SKM-1 treated with dmso at 0.1 percent for 144 hours (cell line): ENCODE measurements around the gene TMBIM4.
A peak's percentile ranks its signal among the peaks of the same experiment; 100 is the strongest.
"Not testable (repeated sequence)": the region's sequence is repeated elsewhere in the genome, so short reads cannot be mapped to it uniquely, and the experiment has no call there.

Experiments
- DNase-seq: peaks from one replicate; lab custom pipeline; 2025; ENCODE audit not compliant: unreplicated experiment; lab: John Stamatoyannopoulos, UW

Gene TMBIM4

GRCh38 chr12:66187036-66187435 lies 17.2 kb upstream of the TMBIM4 start:
- DNase-seq: no peak

DNA sequence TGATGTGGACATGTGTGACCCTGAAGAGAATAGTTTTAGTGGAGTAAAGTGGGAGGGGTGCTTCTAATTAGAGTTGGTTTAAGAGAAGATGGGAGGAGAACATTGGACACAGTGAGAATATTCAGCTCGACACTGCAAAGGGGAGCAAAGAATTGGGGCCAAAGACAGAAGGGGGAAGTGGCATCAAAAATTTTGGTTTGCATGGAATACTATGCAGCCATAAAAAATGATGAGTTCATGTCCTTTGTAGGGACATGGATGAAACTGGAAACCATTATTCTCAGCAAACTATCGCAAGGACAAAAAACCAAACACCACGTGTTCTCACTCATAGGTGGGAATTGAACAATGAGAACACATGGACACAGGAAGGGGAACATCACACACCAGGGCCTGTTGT lies 15.0 kb upstream of the TMBIM4 start:
- DNase-seq: not testable (repeated sequence)

DNA sequence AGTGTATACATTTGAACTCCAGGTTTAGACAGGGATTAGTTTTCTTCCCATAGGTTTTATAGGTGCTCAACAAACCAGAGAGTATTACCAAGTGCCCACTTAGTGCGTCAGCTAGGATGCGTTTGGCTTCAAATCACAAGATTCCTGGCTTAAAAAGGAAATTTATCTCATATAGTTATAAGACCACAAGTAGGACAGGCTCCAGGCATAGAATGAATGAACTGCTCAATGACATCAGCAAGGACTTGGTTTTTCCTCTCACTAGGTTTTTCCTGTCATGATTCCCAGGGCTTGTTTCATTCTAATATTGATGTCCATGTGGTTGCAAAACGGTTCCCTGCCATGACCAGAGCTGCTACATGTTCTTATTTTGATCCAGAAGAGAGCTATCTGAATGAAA lies 13.2 kb upstream of the TMBIM4 start:
- DNase-seq: no peak

DNA sequence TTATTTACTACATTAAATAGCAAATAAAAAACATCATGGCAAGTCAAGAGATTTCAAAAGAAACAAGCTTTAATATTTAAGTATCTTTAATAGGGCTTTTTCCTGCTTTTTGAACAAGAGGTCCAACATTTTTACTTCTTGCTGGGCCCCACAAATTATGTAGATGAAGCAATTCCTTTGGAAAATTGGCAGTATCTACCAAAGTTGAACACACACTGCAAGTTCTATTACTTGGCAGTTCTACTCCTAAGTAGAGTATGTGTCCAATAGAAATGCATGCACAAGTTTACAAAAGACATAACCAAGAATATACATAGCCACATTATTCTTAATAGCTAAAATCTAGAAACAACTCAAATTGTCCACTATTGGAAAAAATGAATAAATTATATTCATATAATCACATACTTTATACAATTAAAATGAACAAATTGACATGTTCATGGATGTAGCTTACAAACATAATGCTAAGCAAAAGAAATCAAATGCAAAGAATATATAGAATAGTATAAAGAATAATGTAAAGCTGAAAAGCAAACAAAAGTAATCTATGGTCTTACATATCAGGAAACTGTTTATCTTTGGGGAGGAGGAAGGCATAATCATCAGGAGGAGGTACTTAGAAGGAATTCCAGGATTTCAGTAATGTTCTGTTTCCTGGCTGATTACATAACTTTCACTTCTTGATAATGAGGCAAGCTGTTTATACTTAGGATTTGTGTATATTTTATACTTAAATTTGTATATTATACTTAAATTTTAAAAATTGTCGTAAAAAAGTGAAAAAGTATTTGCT lies 6.5 kb upstream of the TMBIM4 start:
- no peak for DNase-seq

- DNase-seq: not testable (repeated sequence)
Measured at GRCh38 chr12:66174391-66175325, 4.9 kb upstream of the TMBIM4 start.

GRCh38 chr12:66170606-66171005 lies 810 bp upstream of the TMBIM4 start:
- DNase-seq: no peak

DNA sequence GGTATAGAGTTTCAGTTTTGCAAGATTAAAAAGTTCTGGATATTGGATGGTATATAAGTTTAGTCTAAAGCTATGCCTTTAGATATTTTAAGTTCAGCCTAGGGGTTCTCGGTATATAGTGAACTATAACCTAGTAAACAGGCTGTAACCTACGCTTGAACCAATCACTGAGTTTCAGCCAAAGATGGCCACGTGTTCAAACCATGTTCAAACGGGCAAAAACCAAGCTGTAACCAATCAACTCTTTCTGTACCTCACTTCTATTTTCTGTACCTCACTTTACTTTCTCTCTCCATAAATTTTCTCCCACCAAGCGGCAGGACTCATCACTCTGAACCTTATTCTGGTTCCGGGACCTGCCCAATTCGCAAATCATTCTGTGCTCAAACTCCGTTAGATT lies 1.4 kb downstream of the TMBIM4 start:
- no peak for DNase-seq

- no peak for DNase-seq
Measured at GRCh38 chr12:66166561-66166960, 3.2 kb downstream of the TMBIM4 start.

DNA sequence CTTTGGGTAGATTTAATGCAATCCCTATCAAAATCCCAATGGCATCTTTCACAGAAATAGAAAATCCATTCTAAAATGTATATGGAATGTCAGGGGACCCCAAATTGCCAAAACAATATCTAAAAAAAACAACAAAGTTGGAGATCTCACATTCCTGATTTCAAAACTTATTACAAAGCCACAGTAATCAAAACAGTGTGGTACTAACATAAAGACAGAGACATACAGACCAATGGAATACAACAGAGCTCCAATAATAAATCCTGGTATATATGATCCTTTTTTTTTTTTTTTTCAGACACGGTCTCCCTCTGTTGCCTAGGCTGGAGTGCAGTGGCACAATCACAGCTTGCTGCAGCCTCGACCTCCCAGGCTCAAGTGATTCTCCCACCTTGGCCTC lies 4.7 kb downstream of the TMBIM4 start:
- DNase-seq: no peak

DNA sequence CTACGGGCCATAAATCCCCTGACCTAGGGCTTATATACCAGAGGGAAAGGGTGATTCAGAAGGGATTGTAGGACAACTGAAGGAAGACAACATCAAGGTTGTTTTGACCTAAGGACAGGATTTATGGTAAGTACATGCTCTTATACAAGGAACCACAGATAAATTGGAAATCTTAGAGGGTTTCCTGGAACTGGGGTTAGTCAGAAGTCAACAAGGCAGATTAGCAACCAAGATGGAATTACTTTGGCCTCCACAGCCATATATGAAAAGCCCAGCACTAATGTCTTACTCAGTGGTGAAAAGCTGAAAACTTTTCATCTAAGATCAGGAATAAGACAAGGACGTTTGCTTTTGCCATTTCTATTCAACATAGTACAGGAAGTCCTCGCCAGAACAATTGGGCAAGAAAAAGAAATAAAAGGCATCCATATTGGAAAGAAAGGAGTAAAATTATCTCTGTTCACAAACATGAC lies 5.4 kb downstream of the TMBIM4 start:
- no peak for DNase-seq

GRCh38 chr12:66163289-66163688 lies 6.5 kb downstream of the TMBIM4 start:
- no peak for DNase-seq

GRCh38 chr12:66162701-66163100 lies 7.1 kb downstream of the TMBIM4 start:
- DNase-seq: no peak

DNA sequence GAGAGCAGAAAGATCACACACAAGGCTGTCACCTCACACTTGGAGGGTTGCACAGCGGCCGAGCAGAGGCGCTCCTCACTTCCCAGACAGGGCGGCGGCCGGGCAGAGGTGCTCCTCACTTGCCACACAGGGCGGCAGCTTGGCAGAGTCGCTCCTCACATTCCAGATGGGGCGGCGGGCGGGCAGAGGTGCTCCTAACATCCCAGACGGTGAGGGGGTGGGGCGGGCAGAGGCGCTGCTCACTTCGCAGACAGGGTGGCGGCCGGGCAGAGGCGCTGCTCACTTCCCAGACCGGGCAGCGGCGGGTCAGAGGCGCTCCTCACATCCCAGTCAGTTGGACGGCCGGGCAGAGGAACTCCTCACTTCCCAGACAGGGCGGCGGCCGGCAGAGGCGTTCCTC lies 9.1 kb downstream of the TMBIM4 start:
- no peak for DNase-seq

DNA sequence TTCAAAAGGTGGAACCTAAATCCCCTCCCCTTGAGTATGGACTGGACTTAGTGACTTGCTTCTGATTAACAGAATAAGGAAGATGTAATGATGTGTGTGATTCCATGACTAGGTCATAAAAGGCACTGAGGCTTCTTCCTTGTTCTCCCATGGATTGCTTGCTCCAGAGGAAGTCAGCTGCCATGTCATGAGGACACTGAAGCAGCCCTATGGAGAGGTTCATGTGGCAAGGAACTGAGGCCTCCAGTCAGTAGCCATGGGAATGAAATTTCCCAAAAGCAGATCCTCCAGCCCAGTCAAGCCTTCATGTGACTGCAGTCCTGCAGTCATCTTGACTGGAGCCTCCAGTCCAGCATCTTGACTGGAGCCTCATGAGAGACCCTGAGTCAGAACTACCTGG lies 10.7 kb downstream of the TMBIM4 start:
- no peak for DNase-seq

DNA sequence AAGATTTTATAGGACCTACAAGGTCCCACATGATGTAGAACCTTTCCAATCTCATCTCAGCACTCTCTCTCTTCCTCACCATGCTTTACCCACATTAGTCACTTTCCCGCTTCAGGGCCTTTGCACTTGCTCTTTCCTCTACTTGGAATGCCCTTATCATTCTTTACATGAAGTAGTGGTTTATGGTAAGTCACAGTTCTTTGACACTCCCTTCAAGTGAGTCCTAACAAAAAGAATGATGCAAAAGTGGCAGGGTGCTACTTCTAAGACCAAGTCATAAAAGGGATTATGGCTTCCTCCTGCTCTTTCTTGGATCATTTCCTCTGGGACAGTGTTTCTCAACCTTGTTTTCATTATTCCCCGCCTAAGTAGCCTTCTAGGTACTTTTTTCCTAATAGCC lies 13.1 kb downstream of the TMBIM4 start:
- DNase-seq: no peak

GRCh38 chr12:66154776-66155175 lies 15.0 kb downstream of the TMBIM4 start:
- no peak for DNase-seq

DNA sequence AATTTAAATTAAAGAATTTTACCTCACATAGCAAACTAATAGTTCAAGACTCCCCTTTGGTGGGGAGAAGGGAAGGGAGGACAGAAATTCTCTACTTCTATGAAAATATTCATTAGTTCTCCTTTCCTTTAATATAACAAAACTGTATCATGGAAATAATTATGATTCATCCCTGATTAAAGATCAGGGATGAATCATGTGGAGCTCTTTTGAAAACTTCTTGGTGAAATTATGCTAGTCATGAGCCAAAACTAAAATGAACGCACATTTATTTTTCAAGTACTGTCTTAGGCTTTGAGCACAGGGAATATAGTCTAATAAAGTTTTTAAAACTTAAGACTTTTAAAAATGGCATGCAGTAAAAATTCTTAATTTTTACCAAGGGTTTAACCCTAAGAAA lies 17.1 kb downstream of the TMBIM4 start:
- DNase-seq: no peak

DNA sequence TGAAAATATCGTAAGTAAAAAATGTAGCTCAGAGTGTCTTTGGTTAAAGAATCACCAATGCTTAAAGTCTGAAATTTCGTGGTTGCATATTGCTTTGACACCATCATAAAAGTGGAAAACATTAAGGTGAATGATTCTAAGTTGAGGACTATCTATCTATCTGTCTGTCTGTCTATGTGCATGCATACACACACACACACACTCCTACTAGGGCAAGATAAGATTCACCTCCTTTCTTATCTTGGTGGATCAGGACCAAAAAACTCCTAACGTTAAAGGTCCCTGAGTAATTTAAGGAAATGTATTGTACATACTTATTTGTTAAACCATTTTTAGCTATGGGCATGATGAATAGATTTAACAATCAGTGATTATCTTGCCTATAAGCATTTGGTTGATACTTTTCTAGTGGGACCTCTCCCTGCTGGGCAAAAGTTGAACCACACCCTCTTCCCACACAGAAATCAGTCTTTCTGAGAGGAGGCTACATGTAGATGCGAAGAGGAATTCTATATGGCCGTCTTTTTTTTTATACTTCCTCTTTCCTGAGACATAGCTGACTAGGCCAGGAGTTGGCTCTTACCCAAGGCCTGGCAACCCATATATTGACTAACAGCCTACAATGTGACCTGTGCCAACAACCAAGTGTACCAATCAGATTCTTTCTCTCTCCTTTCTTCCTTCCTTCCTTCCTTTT lies 19.9 kb downstream of the TMBIM4 start:
- peak; percentile 73 for DNase-seq

- peak; percentile 81 for DNase-seq
Measured at GRCh38 chr12:66144791-66145754, 24.7 kb downstream of the TMBIM4 start.

- no peak for DNase-seq
Measured at GRCh38 chr12:66143868-66144267, 25.9 kb downstream of the TMBIM4 start.
